ENCODE data around the gene IFT122. TPM values are rescaled to one million over a fixed set of nuclear protein-coding genes. Genes with fewer than 3 reads are reported as not detected.

IFT122 gene
- total and polyA plus RNA-seq, 7 donors, result 4.2 to 21.4 (median 15.8) TPM

- Histone ChIP-seq H3K27me3 (no peaks in the 10 kb centered on the region), H3K9me3 (no peaks in the 10 kb centered on the region), H3K4me3 (no peak overlapping the region), H3K4me1 (no peaks in the 10 kb centered on the region), H3K27ac (no peak overlapping the region), H3K36me3 (no peaks in the 10 kb centered on the region)
- DNase-seq, result no peak
- WGBS, 2 donors, result 72 to 85% methylated on average over 4 of the region's 4 CpGs
- TF ChIP-seq EP300 (IDR thresholded peaks at IDR 0.05), result no peak
- intact Hi-C loops (cut with DNase I), result no loop called here
These were observed 94.5 kb downstream of the IFT122 start for GRCh38 chr3:129534428-129535027.

GRCh38 chr3:129535075-129535474 lies 95.1 kb downstream of the IFT122 start:
- H3K36me3 ChIP-seq, result no peaks in the 10 kb centered on the region
- no peak overlapping the region for H3K4me3 ChIP-seq
- H3K4me1 ChIP-seq, result no peaks in the 10 kb centered on the region
- no peaks in the 10 kb centered on the region for H3K9me3 ChIP-seq
- H3K27ac ChIP-seq, result no peak overlapping the region
- TF ChIP-seq POLR2A (IDR thresholded peaks at IDR 0.05) (no peak), CTCF (IDR thresholded peaks at IDR 0.05) (no peak), POLR2AphosphoS5 (IDR thresholded peaks at IDR 0.05) (no peak), EP300 (IDR thresholded peaks at IDR 0.05) (no peak)
- intact Hi-C loops (cut with DNase I), result no loop called here
- H3K27me3 ChIP-seq, result no peaks in the 10 kb centered on the region
- no peak for DNase-seq
- 89 to 96% methylated on average over 1 of the region's 1 CpG for WGBS, 2 donors

- Histone ChIP-seq H3K27ac (no peak overlapping the region), H3K36me3 (no peaks in the 10 kb centered on the region), H3K4me1 (no peaks in the 10 kb centered on the region), H3K9me3 (no peaks in the 10 kb centered on the region), H3K27me3 (no peaks in the 10 kb centered on the region), H3K4me3 (no peak overlapping the region)
- DNase-seq, result no peak
- TF ChIP-seq POLR2AphosphoS5 (IDR thresholded peaks at IDR 0.05) (no peak), POLR2A (IDR thresholded peaks at IDR 0.05) (no peak), CTCF (IDR thresholded peaks at IDR 0.05) (no peak), EP300 (IDR thresholded peaks at IDR 0.05) (no peak)
- intact Hi-C loops (cut with DNase I), result no loop called here
- 66 to 86% methylated on average over 2 of the region's 2 CpGs for WGBS, 2 donors
These were observed 96.3 kb downstream of the IFT122 start for GRCh38 chr3:129536374-129536667.

- intact Hi-C loops (cut with DNase I), result no loop called here
- Histone ChIP-seq H3K4me3 (no peak overlapping the region), H3K4me1 (no peaks in the 10 kb centered on the region), H3K36me3 (no peaks in the 10 kb centered on the region), H3K27ac (no peak overlapping the region), H3K9me3 (no peaks in the 10 kb centered on the region), H3K27me3 (no peaks in the 10 kb centered on the region)
- WGBS, 2 donors, result 61 to 82% methylated on average over 3 of the region's 3 CpGs
- DNase-seq, result no peak
- TF ChIP-seq POLR2A (IDR thresholded peaks at IDR 0.05), result no peak
- no peak for TF ChIP-seq POLR2AphosphoS5 (IDR thresholded peaks at IDR 0.05)
- TF ChIP-seq EP300 (IDR thresholded peaks at IDR 0.05), result no peak
- no peak for TF ChIP-seq CTCF (IDR thresholded peaks at IDR 0.05)
These were observed 96.8 kb downstream of the IFT122 start for GRCh38 chr3:129536804-129537203.

- Histone ChIP-seq H3K4me3 (no peak overlapping the region), H3K27me3 (no peaks in the 10 kb centered on the region), H3K27ac (no peak overlapping the region), H3K4me1 (no peaks in the 10 kb centered on the region), H3K9me3 (no peaks in the 10 kb centered on the region), H3K36me3 (no peaks in the 10 kb centered on the region)
- TF ChIP-seq POLR2AphosphoS5 (IDR thresholded peaks at IDR 0.05), result no peak
- TF ChIP-seq CTCF (IDR thresholded peaks at IDR 0.05), result no peak
- no peak for TF ChIP-seq POLR2A (IDR thresholded peaks at IDR 0.05)
- TF ChIP-seq EP300 (IDR thresholded peaks at IDR 0.05), result no peak
- no peak for DNase-seq
- intact Hi-C loops (cut with DNase I), result no loop called here
- WGBS, 2 donors, result 92% methylated on average over 8 of the region's 8 CpGs
These were observed 99.2 kb downstream of the IFT122 start for GRCh38 chr3:129539206-129539605.
